G401.6 (cell line): ENCODE results near the gene STX8.

Experiments used
- FAIRE-seq: peaks from 2 replicates; lab custom pipeline; 2012; peaks lifted over from hg19 to GRCh38; lab: Jason Lieb, UNC

STX8 gene

DNA sequence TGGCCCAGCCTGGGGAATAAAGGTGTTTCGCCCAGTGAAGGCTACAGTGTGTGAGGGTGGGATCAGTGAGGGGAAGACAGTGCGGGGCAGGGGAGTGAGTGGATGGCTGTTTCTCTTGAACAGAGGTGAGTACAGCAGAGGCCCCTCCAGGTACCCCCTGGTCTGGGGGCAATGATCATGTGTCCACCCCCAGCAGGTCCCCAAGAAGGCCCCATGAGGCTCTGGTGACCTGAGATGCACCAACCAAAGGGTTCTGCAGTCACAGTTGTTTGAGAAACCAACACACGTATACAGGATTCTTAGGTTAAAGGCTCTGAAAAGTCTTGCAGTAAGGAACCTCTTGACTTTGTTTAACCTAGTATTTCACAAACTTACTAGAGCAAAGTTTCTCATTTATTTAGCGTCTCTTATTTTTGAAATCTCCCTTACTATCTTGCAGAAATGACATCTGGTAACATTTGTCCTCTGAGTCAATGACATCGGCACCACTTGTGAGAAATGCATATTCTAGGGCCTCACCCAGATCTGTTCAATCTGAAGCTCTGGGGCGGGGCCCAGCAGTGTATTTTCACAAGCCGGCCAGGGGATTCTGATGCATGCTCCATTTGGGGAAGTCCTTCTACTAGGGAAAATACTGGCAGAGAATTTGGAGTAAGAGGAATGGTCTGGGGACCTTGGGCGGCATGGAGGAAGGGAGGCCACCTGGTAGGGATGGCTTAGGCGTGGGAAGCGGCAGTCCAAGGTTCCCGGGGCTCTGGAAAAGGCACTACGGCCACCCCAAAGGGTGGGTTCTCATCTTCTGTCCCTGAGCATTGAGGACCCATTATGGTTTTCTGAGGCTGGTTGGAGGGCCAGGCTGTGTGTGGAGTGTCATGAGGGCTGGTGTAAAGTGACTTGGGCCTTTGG, 337.0 kb downstream of the STX8 start:
- no peak for FAIRE-seq

DNA sequence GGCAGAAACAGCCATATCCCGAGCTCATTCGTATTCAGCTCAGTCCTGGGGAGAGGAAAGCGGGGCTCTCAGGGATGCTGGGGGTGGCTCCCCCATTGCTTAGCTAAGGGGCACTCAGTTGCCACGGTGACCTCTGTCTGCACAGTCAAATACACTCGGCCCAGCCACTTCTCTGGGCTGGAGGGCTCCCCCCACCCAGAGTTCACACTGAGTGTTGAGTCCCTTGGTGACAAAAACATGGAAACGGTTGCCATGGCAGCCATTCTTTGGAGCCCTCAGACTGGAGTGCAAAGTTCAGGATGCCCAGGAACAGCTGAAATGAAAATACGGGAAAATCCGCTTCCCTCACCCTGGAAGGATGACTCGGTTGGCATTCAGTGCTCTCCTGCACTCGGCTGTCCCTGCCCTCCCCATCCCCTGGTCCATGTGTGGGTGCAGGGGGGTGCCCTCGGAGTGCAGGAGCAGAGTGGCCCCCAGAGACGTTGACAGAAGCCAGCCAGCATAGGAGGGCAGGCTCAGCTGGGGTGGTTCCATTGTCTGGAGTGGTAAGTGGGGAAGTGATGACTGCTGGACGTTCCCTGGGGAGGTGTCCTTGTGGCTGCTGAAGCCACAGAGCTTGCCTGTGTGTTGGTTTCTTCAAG, 337.8 kb downstream of the STX8 start:
- no peak for FAIRE-seq

DNA sequence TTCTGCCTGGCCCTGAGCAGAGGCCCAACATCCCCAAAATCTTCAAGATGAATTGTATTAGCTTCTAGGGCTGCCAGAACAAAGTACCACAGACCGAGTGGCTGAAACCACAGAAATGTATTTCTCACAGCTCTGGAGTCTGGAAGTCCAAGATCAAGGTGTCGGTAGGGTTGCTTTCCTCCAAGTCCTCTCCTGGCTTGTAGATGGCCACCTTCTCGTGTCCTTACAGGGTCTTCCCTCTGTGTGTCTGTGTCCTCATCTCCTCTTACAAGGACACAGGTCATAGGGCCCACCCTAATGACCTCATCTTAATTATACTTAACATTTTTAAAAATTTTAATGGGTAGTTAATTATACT, 338.6 kb downstream of the STX8 start:
- FAIRE-seq = no peak

DNA sequence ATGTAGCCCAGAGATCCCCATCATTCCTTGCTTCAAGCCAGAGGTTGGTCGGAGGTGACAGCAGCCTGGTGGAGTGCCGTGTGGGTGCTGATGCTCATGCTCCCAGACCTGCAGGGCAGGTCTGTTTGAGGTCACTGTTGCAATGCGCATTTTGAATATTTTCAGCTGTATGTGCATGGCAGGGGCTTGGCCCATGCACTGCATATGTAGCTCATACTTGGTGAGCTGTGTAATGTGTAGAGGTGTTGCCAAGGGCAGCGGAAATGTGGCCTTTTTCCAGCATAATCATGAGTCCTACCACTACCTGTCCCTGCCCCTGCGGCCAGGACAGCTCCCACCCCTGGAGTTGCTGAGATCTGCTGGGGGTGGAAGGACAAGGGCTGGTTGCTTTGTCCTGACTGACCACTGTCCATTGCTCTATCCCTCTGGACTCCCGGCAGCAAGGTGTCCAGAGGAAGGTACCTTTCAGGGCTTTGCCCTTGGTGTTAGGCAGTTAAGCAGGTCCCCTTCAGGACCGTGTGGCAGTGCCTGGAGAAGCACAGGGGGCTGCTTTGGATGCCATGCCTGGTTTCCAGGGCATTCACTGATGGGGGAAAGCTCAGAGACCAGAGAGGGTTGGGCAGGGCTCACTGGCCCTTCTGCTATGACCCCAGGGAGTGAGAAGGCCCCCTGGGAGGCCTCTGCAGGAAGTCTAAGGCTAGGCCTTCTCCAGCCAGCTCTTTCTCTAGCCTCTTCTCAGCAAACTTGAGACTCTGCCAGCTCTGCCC, 339.2 kb downstream of the STX8 start:
- FAIRE-seq = no peak

DNA sequence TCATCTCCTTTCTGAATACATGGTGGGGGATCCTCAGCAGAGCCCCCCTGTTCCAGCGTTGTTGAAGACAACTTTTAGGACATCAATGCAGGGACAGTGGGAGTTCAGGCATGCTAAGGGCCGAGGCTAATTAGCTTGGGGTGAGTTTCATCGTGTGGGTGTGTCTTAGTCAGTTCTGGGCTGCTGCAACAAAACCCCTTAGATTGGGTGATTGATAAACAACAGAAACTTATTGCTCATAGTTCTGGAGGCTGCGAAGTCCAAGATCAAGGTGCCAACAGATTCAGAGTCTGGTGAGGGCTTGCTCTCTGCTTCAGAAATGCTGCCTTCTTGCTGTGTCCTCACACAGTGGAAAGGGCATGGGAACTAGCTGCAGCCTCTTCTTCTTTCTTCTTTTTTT, 340.3 kb downstream of the STX8 start:
- FAIRE-seq = no peak

DNA sequence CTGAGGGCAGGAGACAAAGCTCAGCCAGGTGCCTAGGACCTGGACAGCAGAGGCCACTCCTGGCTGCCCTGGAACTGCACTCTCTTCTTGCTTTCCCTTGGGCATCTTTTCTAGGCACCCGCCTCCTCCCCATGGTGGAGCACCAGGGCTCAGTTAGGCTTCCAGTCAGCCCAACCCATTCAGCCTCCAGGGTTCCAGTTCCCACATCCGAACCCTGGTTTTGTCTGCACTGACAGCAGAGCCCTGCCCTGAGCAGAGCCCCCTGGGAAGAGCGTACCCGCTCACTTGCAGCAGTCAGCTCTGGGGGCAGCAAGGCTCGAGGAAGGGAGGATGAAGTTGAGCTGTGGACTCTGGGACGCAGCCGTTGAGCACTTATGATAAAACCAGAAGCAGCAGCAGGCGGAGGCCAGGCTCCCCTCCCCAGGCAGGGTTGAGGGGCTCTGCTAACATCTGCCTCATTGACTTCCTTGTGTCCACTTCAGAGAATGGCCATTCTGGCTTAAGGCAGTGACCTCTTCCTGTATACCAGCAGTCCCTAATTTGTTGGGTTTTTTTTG, 341.2 kb downstream of the STX8 start:
- no peak for FAIRE-seq

DNA sequence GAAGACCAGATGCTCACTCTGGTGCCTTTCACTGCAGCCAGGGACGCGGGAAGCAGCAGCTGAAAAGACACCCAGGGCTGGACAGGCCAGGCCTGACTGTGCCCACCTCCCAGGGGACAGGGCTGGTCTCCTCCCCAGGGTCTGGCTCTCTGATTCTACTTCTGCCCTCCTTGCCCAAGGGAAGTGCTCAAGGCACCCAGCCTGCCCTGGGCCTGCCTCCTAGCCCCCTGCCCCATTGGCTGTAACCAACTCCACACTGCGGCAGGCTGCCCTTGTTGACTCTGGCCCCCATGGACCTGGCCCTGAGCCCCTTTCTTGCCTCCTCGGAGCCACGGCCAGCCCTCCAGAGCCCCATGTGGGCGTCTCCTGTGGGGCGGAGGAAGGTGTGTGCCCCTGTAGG, 341.9 kb downstream of the STX8 start:
- no peak for FAIRE-seq

DNA sequence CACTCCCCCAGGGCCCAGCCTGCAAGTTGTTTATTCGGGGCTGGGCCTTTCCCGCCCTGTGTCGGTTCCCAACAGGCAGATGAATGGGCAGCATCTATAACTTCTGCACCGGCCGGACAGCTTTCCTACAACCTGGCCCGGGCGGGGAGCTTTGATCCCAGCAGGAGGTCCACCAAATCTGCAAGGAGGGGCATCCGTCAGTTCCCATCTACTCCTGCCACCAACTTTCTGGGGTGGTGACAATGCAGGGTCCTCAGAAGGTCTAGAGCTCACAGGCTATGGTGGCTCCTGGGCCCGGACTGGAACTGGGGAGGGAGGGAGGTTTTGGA, 342.4 kb downstream of the STX8 start:
- FAIRE-seq = no peak

DNA sequence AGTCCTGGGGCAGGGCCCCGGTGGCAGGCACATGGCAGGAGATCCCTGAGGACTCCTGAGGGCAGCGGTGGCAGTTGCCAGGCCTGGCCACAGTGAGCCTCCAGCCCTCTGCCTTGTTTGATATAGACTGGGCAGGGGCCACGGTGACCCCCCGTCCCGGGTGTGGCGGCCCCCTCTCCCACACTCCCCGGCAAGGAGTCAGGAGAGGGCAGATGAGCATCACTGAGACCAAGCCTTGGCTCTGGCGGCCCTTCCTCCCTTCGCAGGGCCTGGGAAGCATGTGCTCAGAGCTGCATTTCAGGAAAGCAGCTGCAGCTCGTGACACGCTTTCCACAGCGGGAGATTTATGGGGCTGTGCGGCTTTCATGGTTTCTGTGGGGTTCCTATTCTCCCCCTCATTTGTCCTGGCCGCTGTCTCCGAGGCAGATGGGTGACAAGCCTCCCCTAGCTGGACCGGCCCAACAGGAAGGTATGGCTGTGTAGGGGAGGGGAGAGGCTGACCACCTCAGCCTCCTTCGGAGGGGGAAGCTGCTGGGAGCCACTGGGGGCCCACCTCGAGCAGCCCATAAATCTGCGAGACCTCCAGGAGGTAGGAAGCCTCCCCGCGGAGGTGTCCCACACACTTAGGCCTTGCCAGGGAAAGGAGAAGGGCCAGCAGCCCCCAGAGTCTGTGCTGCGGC, 342.9 kb downstream of the STX8 start:
- no peak for FAIRE-seq

DNA sequence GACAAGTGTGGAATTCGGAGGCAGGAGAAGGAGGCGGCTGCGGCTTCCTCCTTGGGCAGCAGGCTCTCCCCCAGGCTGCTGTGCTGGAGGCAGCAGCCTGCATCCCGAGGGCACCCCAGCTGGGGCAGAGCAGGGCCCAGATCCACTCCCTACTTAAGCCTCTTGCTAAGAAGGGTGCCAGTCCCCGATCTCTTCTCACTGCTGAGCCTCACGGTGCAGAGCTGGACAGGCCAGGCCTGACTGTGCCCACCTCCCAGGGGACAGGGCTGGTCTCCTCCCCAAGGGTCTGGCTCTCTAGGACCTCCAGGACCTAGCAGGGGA, 343.5 kb downstream of the STX8 start:
- FAIRE-seq = no peak

DNA sequence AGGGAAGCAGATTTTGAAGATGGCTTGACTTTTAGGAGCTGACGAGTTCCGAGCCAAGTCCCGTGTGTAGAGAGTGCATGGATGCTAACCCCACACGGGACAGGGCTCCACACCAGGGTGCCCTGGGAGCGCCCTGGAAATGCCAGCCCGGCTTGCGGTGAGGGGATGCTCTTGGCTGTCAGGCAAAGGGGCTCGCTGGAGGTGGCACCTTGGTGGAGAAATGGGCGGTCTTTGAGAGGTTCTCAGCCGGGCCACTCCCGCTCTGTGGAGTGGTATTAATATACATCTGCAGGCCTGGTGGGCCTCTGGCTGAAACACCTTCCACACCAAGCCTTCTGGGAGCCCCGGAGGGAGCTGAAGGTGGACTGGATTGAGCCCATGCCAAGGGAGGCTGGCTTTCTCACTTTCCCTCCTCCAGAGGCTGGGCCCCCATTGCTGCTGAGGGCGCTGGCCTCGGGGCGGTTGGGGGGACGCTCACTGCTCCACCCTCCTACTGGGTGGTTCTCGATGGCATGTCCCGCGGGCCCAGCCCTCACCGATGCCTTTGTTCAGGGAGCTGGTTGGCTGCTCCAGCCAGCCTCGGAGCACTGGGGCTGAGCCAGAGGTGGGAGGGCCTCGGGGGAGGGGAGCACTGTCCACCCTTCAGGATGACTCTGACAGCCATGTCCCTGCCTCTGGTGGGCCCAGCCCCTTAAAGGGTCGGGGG, 344.0 kb downstream of the STX8 start:
- no peak for FAIRE-seq

DNA sequence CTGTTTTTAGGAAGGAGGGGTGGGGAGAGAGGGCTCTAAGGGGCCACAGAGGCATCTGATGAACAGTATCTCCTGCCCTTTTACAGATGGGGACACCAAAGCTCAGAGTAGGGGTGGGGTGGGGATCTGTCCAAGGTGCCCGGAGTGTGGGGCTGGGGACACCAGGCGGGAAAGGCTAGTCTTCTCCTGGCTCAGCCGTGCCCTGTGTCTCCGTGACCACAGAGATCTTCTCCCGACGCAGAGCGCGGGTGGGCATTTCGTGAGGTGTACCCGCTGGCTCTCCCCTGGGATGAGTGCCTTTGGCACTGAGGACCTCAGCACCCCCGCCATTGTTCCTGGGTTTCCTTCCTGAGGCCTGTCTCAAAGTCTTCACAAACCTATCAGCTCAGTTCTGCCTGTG, 344.8 kb downstream of the STX8 start:
- FAIRE-seq = no peak

DNA sequence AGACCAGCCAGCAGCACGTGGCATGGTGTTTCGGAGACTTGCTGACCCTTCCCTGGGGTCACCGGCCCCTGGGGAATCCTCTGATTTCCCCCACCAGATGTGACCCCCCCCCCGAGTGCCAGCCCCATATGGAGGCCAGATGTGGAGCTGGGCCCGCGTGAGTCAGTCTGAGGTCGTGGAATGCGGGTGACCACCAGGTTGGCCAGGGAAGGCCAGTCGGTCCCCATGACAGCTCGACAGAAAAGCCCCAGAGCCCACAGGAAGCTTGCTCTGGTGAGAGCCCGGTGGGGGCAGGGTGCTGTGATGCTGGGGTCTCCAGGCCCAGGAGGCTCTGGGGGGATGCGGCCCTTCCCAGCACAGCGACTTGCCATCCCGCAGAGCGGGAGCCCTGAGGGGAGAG, 345.3 kb downstream of the STX8 start:
- no peak for FAIRE-seq

DNA sequence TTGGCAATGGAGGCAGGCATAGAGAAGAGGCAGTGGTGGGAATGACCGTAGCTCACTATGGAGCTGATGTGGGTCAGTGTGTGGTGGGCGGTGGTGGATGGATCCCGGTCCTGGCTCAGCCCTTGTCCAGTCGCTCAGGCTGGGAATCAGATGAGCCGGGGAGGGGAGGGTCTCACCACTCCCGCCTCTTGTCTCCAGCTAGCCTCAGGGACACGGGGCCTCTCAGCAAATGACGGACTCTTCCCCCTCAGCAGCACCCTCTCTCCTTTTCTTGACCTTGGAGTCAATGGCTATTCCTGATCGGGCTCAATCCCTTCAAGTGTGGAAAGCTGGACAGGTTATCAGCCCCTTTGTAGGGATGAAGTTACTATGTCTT, 345.8 kb downstream of the STX8 start:
- no peak for FAIRE-seq

DNA sequence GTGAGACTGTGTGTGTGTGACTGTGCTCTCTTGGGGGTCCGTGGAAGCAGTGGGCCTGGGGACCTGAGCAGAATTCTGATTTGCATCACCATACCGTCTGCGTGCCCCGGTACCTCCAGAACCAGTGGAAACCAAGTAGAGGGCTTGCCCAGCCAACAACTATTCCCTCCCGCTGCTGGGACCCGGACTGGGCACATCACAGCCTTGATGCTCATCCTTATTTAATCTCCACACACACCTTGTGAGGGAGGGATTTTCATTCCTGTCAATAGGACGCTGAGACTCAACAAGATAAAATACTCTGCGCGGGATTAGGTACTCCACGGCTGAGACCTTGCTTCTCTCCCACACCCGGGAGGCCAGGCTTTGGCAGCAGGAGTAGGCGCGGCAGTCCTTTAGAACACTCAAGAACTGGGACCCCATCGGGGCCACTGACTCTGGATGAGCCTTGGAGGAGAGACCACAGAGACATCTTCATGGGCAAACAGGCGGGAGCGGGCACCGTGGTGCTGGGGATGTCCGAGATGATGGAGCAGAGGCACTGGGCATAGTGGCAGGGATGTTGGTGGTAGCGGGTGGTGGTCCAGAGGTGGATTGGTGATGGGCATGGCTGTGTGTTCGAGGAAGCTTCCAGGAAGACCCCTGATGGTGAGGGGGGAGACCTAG, 346.3 kb downstream of the STX8 start:
- FAIRE-seq = no peak

DNA sequence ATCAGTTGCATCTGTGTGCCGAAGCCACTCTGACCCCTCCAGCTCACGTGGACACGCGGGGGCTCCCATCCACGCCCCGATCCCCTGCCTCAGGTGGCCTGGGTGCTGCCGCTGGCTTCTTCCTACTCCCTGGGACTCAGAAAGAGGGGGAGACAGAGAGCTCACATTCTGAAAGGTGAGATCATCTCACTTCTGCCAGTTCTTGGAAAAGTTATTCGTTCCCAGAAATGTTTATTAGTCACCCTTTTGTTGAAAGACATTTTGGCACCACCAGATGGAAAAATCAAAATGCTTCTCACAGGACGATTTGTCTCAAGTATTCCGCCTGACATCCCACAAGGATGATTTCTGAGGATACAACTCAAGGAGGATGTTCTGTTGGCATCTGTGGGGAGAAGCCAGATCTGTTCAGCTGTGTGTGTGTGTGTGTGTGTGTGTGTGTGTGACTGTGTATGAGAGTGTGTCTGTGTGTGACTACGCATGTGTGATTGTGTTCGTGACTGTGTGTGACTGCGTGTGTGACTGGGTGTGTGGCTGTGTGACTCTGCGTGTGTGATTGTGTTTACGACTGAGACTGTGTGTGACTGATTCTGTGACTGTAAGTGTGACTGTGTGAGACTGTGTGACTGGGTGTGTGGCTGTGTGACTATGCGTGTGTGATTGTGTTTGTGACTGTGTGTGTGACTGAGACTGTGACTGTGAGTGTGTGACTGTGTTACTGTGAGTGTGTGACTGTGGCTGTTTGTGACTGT, 347.0 kb downstream of the STX8 start:
- FAIRE-seq = no peak

DNA sequence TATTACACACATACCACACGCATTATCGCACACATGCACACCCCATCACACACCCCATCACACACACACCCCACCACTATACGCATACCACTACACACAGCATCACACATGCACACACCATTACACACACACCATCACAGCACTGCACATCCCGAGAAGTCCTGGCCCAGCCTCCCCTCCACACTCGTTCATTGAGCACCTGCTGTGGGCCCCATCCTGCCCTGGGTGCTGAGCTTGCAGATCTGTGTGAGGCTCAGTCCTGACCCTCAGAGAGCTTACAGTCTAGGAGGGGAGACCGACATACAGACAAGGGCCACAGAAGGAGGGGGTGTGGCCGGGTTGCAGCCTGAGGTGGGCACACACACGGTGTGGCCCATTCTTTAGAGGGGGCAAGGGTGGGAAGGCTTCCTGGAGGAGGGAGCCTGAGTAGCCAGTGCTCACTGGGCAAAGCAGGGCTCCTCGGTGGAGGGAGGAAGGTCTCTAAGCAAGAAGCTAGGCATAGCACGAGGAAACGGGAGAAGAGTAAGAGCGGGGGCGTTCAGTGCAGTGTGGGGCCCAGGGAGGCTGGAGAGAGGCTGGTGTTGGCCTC, 347.7 kb downstream of the STX8 start:
- FAIRE-seq = no peak

DNA sequence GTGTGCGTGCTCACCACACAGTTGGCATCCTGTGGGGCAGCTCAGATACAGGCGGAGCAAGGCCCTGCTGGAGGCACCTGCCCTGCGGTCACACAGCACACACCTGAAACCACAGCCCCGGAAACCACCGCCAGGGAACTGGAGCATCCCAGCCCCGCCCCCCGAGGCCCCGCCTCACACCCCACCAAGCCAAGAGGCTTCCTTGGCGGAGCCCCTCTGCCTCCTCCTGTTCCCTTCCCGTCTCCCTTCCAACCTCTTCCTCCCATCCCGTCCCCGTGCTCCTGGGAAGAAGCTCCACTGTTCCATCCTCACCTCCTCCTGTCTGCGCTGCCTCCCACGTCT, 348.9 kb downstream of the STX8 start:
- FAIRE-seq = no peak

DNA sequence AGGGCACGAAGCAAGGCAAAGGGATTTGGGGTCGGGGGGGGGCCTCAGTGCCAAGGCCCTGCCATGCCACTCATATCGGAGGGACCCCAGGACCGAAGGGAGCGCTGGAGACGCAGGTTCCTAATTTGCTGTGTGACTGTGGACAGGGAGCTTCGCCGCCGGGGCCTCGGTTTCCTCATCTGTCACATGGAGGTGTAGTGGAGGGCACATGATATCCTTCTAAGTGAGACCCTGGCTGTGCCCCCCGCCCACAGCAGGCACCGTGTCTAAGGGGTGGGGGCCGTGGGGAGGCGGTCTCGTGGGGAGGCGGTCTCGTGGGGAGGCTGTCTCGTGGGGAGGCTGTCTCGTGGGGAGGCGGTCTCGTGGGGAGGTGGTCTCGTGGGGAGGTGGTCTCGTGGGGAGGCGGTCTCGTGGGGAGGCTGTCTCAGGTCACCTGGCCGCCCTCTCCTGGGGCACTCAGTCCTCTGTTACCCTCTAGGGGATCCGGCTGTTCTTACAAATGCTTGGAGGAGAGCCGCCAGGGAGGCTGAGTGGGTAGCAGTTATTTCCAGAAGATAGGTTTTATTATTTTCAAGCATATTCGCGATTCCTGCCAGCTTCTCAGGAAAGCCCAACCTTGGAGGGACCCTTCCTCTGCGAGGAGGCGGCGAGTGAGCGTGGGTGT, 349.4 kb downstream of the STX8 start:
- no peak for FAIRE-seq
